BJ (cell line): Measurements from ENCODE around the gene MND1. TPM values are rescaled to one million over a fixed set of nuclear protein-coding genes. Genes with fewer than 3 reads are reported as not detected.

Source experiments
- CTCF ChIA-PET: fragments of 350-600 bp; formaldehyde crosslinking; extraction: SDS; loops from one replicate; lab custom pipeline; 2021; ENCODE audit warnings: antibody characterized with exemption, inconsistent platforms; lab: Yijun Ruan, JAX
- POLR2A ChIA-PET: fragments of 300-600 bp; sonication (Branson Sonifier 250); formaldehyde crosslinking; extraction: SDS; loops from one replicate; lab custom pipeline; 2021; ENCODE audit warnings: antibody characterized with exemption; lab: Charles Lee
- DNase-seq: peaks from one replicate; pipeline ENCODE4 v3.0.0-alpha.2; 2011; ENCODE audit warnings: low read depth
- H3K27me3 ChIP-seq: 2 replicates; pipeline ENCODE4 v1.6.0; 2011; ENCODE audit warnings: low read length; ENCODE audit not compliant: control insufficient read depth, insufficient read depth
- H3K36me3 ChIP-seq: 2 replicates; pipeline ENCODE4 v1.5.1; 2011; ENCODE audit warnings: low read length; ENCODE audit not compliant: control insufficient read depth, insufficient read depth
- H3K4me3 ChIP-seq: 2 replicates; pipeline ENCODE4 v1.5.1; 2011; ENCODE audit warnings: low read depth, mild to moderate bottlenecking, control low read depth, low read length
- polyA plus RNA-seq: library from polyadenylated mRNA; depleted of rRNA; stranded (reverse); fragments of >200 nt; gene quantifications from 2 replicates; pipeline ENCODE4 v1.2.3, GENCODE V29; 2011
- TF ChIP-seq, protein P1 (sequence below): IDR thresholded peaks from 2 replicates; pipeline ENCODE4 v1.5.1; 2011; ENCODE audit warnings: low read depth, mild to moderate bottlenecking, control low read depth, inconsistent platforms, low read length, moderate library complexity; ENCODE audit not compliant: insufficient read depth

The MND1 gene
- polyA plus RNA-seq, 1 experiment, result 0.44 TPM

DNA sequence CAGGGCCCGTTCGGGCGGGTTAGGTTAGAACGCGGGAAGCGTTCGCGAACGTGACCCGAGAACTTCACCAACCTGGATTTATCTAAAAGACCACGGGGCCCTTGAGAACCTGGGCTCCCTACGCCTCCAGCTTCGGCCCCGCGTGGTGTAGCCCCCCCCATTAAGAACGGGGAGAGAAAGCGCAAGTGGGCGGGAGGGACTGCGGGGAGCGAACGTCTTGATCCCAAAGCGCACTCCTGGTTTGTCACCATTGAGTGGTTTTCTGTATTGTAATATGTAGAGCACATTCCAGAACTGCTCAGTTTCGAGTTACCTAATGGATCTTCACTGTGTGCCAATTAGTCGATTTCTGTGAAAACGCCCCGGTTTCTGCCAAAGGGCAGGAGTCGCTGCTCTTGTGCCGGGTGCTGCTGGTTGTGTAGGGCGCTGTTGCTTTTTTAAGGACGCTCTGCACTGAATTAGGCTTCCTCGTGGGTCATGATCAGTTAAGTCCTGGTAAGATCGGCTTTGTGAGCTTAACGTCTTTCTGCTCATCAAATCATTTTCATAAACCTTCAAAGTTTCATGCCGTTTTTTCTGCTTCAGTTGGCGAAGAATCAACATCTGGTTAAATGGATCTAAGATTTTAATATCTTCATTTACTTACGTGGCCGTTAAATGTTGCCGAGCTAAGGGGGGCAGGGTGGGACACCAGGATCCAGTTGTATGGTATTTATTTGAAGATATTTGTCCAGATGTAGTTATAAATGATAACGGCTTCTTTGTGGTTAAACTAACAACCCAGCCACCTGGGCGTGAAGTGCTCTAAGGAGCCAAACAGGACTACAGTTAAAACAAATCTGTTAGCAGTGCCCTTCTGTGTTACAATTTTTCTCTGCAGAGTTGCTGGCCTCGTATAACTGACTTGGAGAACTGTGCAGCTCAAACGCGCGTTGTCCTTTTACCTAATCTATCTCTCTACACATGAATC is 809 bp downstream of the MND1 start:
- POLR2A ChIA-PET, result interaction anchor here (0.7 to 0.8 kb wide), 2 partner anchors 34 to 229 kb away, joined by 3 to 5 read pairs; no protein-coding TSS in a partner anchor

DNA sequence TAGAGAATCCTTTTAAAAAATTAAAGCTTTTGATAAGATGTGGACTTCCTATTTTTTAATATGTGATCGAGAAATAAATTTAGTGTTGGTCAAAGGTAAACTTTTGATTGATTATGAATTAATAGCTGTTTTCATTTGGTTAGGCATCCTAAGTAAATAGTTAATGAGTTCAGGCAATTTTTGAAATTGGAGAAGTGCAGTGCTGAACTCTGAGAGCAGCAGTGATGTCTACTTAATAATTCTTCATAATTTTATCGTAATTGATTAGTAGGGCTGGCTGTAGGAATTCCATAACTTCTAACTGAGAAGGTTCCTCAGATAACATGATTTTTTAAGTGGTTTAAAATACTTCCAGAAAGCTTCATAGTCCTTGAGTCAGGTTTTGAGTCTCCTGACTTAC is 1.5 kb downstream of the MND1 start:
- POLR2A ChIA-PET, result no interaction called here
- H3K36me3 ChIP-seq, result no peaks in the 10 kb centered on the region
- no peak for DNase-seq
- H3K27me3 ChIP-seq, result no peaks in the 10 kb centered on the region
- no peak overlapping the region for H3K4me3 ChIP-seq
- TF ChIP-seq, protein P1, sequence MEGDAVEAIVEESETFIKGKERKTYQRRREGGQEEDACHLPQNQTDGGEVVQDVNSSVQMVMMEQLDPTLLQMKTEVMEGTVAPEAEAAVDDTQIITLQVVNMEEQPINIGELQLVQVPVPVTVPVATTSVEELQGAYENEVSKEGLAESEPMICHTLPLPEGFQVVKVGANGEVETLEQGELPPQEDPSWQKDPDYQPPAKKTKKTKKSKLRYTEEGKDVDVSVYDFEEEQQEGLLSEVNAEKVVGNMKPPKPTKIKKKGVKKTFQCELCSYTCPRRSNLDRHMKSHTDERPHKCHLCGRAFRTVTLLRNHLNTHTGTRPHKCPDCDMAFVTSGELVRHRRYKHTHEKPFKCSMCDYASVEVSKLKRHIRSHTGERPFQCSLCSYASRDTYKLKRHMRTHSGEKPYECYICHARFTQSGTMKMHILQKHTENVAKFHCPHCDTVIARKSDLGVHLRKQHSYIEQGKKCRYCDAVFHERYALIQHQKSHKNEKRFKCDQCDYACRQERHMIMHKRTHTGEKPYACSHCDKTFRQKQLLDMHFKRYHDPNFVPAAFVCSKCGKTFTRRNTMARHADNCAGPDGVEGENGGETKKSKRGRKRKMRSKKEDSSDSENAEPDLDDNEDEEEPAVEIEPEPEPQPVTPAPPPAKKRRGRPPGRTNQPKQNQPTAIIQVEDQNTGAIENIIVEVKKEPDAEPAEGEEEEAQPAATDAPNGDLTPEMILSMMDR, result no peak
- CTCF ChIA-PET, result interaction anchor here (0.8 to 7.9 kb wide), 14 partner anchors 10 to 298 kb away, joined by 3 to 93 read pairs (median 4); no protein-coding TSS in a partner anchor

More for the DNA sequence above, 809 bp downstream of the MND1 start:
- no peak for DNase-seq
- H3K36me3 ChIP-seq, result no peaks in the 10 kb centered on the region
- CTCF ChIA-PET, result interaction anchor here (0.8 to 7.9 kb wide), 19 partner anchors 10 to 299 kb away, joined by 3 to 93 read pairs (median 4); no protein-coding TSS in a partner anchor
- TF ChIP-seq, protein P1, result peak; percentile 21; the same call in 1 of the 2 replicates
- no peaks in the 10 kb centered on the region for H3K27me3 ChIP-seq
- peak overlapping the region; percentile 77 for H3K4me3 ChIP-seq

- H3K27me3 ChIP-seq, result no peaks in the 10 kb centered on the region
- TF ChIP-seq, protein P1, result no peak
- POLR2A ChIA-PET, result no interaction called here
- no peak for DNase-seq
- CTCF ChIA-PET, result interaction anchor here (1.0 to 7.9 kb wide), 8 partner anchors 86 to 297 kb away, joined by 3 to 93 read pairs (median 4); no protein-coding TSS in a partner anchor
- H3K36me3 ChIP-seq, result no peaks in the 10 kb centered on the region
- no peak overlapping the region for H3K4me3 ChIP-seq
These were observed 2.1 kb downstream of the MND1 start for GRCh38 chr4:153346563-153346962.

- CTCF ChIA-PET, result interaction anchor here (1.1 to 7.9 kb wide), 3 partner anchors 221 to 297 kb away, joined by 3 to 93 read pairs (median 11); no protein-coding TSS in a partner anchor
- Histone ChIP-seq H3K4me3 (no peak overlapping the region), H3K36me3 (no peaks in the 10 kb centered on the region), H3K27me3 (no peaks in the 10 kb centered on the region)
- TF ChIP-seq, protein P1, result no peak
- DNase-seq, result no peak
- POLR2A ChIA-PET, result no interaction called here
These were observed 2.6 kb downstream of the MND1 start for GRCh38 chr4:153347117-153347516.

- TF ChIP-seq, protein P1, result no peak
- H3K4me3 ChIP-seq, result no peak overlapping the region
- H3K27me3 ChIP-seq, result no peaks in the 10 kb centered on the region
- POLR2A ChIA-PET, result no interaction called here
- no peaks in the 10 kb centered on the region for H3K36me3 ChIP-seq
- CTCF ChIA-PET, result no interaction called here
- no peak for DNase-seq
These were observed 3.5 kb downstream of the MND1 start for GRCh38 chr4:153348006-153348405.
